Activated T-cell treated with anti-CD3 and anti-CD28 coated beads for 48 hours (primary cell): ENCODE measurements around the gene RPL36AL.
"Not testable (repeated sequence)": the region's sequence is repeated elsewhere in the genome, so short reads cannot be mapped to it uniquely, and the experiment has no call there.

Experiments
- DNase-seq: peaks from one replicate; pipeline ENCODE4 v3.0.0-alpha.2; 2020; ENCODE audit warnings: low read depth

The RPL36AL gene

GRCh38 chr14:49619273-49619672 is 1.2 kb downstream of the RPL36AL start:
- DNase-seq = not testable (repeated sequence)

GRCh38 chr14:49617852-49618519 is 2.4 kb downstream of the RPL36AL start:
- no peak for DNase-seq

- DNase-seq = no peak
These were observed 4.7 kb downstream of the RPL36AL start for GRCh38 chr14:49615776-49616175.

- DNase-seq = no peak
These were observed 6.2 kb downstream of the RPL36AL start for GRCh38 chr14:49614196-49614595.

GRCh38 chr14:49612671-49613070 is 7.8 kb downstream of the RPL36AL start:
- DNase-seq = no peak

GRCh38 chr14:49612251-49612650 is 8.2 kb downstream of the RPL36AL start:
- DNase-seq = no peak

- no peak for DNase-seq
These were observed 12.8 kb downstream of the RPL36AL start for GRCh38 chr14:49607583-49607982.

GRCh38 chr14:49598485-49599300 is 21.7 kb downstream of the RPL36AL start, which contains the start of gene LRR1:
Gene LRR1, plus strand, starts transcription at chr14:49598940. Its CDS starts 81 bp downstream, at chr14:49599021.
- peak; percentile 83 for DNase-seq

- DNase-seq = no peak
These were observed 22.3 kb downstream of the RPL36AL start for GRCh38 chr14:49598189-49598484.

- no peak for DNase-seq
These were observed 25.9 kb downstream of the RPL36AL start for GRCh38 chr14:49594347-49595091.

- DNase-seq = no peak
These were observed 27.4 kb downstream of the RPL36AL start for GRCh38 chr14:49593016-49593415.

- DNase-seq = no peak
These were observed 31.0 kb downstream of the RPL36AL start for GRCh38 chr14:49589387-49589786.

GRCh38 chr14:49586673-49587460 is 33.6 kb downstream of the RPL36AL start:
- no peak for DNase-seq

GRCh38 chr14:49585803-49586672 is 34.4 kb downstream of the RPL36AL start, which contains the start of gene RPS29:
Gene RPS29, minus strand, starts transcription at chr14:49586380. Its CDS starts 34 bp downstream, at chr14:49586346.
- DNase-seq = peak; percentile 98

GRCh38 chr14:49584981-49585640 is 35.3 kb downstream of the RPL36AL start:
- DNase-seq = not testable (repeated sequence)

- no peak for DNase-seq
These were observed 36.4 kb downstream of the RPL36AL start for GRCh38 chr14:49584058-49584457.

GRCh38 chr14:49583629-49584028 is 36.8 kb downstream of the RPL36AL start:
- DNase-seq = no peak

- no peak for DNase-seq
These were observed 38.1 kb downstream of the RPL36AL start for GRCh38 chr14:49582113-49582977.
